Measurements from ENCODE around the gene GNG7.
"Not testable (repeated sequence)": the region's sequence is repeated elsewhere in the genome, so short reads cannot be mapped to it uniquely, and the experiment has no call there.

Gene GNG7

DNA sequence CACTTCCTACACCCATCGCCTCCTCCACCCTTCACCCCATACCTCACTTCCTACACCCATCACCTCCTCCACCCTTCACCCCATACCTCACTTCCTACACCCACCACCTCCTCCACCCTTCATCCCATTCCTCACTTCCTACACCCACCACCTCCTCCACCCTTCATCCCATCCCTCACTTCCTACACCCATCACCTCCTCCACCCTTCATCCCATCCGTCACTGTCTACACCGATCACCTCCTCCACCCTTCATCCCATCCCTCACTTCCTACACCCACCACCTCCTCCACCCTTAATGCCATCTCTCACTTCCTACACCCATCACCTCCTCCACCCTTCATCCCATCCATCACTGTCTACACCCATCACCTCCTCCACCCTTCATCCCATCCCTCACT is 10.7 kb upstream of the GNG7 start:
- not testable (repeated sequence) for DNase-seq (ENCODE audit: low read depth)

DNA sequence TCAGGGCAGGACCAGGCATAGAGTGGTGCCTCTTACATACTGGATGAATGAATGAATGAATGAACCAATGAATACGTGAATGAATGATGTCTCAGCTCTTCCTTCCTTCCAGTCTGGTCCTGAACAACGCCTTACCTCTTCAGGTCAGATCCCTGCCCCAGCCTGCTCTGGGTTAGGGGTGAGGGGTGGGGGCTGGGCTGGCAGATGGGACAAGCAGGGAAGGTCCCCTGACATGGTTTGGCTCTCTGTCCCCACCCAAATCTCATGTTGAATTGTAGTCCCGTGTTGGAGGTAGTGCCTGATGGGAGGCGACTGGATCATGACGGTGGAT is 9.3 kb upstream of the GNG7 start:
- DNase-seq (ENCODE audit: low read depth) = no peak

DNA sequence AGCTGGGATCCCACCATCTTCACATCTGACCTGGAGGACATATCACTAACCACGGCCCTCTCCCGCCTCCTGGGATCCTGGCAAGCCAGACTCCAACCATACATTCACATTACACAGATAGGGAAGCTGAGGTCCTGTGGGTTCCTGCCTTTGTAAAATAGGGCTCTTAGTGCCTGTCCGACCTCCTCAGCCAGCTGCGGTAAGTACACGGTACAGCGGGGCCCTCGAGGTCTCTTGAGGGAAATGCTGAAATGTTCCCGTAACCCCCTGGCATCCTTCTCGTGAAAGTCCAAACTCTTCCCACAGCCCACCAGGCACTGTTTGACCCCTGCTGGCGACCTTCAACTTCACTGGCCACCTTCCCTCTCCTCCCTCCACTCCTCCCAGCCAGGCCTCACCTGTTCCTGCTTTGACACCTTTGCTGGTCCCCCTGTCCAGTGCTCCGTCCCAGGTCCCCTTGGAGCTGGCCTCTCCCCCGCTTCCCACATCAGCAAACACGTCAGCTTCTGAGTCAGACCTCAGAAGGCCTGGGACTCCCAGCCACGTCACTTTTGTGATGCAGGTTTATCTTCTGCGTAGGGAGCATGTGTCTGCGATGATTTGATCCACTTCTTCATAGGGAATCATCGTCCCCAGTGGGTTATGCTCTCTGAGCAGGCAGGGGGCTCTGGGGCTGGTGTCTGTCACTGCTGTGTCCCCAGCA is 8.8 kb upstream of the GNG7 start:
- DNase-seq (ENCODE audit: low read depth) = no peak

DNA sequence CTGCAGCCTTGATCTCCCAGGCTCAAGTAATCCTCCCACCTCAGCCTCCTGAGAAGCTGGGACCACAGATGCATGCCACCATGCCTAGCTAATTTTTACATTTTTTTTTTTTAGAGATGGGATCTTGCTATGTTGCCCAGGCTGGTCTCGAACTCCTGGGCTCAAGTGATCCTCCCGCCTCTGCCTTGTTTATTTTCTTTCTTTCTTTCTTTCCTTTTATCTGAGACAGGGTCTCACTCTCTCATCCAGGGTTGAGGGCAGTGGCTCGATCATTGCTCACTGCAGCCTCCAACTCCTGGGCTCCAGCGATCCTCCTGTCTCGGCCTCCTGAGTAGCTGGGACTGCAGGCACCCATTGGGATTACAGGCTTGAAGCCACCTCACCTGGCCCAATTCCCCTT is 3.8 kb upstream of the GNG7 start:
- DNase-seq (ENCODE audit: low read depth) = no peak

DNA sequence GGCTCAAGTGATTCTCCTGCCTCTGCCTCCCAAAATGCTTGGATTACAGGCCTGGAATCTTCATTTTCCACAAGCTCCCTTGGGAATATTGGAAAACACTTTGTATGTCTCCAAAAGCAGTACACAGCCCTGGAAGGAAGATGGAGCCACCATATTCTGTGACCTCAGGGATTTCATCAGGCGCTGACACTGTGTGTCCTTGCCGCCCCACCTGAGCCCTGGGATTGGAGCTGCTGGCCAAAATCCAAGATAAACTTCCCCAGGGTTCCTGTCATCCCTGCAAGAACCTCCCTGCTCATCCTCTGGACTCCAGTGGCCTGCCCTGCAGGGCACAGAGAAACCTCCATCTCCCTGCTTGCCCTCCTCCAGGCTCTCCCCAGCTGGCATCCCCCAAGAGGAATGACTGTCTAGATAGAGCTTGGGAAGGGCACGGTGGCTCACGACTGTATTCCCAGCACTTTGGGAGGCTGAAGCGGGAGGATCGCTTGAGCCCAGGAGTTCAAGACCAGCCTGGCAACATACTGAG is 1.3 kb upstream of the GNG7 start:
- no peak for DNase-seq (ENCODE audit: low read depth)

DNA sequence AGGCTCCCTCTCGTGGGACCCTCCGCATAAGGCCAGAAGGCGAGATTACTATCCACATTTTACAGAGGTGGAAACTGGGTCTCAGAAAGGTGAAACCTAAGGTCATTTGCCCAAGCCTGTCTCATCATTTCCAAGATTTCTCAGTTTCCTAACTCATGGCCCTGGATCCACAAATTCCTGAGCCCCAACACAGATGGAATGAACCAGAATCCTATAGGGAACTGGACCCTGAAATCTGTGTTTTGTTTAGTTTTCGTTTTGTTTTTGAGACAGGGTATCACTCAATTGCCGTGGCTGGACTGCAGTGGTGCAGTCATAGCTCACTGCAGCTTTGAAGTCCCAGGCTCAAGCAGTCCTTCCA is 563 bp upstream of the GNG7 start:
- no peak for DNase-seq (ENCODE audit: low read depth)

DNA sequence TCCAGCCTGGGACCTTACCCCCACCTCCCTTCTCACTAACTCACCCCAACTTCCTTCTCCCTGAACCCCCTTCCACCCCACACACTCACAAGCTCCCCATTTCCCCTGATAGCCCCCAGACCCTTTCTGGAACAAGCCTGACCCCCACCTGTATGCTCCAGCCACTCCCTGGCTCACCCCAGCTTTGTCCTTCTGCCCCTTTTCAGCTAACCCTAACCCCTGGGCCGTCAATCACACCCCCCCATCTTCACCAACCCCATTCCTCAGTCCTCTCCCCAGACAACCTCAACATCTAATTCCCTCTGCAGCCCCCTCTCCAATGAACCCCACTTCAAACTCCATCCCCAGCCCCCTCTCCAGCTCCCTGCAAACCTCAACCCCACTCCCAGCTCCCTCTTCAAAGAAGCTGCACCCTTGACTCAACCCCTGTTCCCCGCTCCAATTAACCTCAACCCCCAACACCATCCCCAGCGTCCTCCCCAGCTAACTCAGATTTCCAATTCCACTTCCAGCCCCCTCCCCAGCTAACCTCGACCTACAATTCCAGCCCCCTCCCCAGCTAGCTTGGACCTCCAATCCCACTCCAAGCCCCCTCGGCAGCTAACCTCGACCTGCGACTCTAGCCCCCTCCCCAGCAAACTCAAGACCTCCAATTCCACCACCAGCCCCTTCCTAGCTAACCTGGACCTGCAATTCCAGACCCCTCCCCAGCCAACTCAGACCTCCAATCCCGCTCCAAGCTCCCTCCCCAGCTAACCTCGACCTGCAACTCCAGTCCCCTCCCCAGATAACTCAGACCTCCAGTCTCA is 929 bp downstream of the GNG7 start:
- DNase-seq (ENCODE audit: low read depth) = no peak

DNA sequence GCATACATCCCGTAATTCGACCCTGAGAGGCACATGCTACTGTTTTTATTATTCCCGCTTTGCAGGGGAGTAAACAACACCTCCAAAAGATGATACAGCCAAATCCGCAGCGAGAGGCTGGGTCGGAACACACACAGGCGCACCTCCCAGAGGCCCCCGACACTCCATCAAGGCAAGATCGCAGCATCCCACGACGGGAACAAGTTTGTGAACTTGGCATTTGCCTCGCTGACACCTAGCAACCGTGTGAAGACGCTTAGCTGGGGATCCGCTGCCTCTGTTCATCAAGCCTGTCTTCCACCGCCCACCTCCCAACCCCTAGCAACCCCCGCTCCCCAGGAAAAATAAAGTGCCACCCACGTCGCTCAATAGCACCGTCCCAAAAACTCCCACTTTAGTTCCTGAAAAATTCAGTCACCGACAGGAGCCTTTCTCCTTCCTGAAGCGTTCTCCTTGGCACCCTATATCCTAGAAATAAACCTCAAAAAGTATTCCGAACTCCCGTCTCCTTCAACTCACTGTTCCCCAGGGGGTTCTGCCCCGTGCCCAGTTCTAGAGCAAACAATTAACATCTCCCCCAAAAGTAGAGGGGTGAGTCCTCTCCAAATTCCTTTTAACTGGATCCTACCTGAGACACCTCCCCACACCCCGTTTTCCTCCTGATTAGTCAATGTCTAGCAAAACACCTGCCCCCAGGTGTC is 1.7 kb downstream of the GNG7 start:
- DNase-seq (ENCODE audit: low read depth) = no peak

DNA sequence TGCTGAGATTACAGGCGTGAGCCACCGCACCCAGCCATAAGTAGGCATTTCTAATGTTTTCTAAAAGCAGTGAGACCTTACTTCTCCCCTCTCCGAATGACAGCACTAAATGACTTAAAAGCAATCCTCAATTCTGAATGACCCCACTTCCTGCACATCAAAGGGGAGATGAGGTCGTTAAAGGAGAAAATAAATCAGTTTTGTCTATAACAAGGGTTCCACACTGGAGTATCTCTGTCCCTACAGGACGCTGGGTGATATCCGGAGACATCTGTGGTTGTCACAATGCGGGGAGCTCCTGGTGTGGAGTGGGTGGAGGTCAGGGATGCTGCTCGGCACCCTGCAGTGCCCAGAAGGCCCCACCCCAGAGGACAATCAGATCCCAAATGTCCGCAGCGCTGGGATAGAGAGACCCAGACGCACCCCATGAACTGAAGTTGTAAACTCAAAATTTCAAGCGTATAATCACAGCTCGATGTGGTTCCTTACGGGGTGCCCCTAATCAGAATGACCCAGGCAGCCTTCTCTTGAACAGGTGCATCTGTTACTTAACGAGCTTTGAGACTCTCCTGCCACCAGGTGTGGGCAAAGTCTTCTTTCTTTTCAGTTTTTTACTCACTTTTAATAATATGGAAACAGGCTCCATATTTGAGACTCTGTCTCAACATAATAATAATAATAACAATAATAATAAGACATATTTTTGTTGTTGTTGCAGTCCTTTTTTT is 2.9 kb downstream of the GNG7 start:
- DNase-seq (ENCODE audit: low read depth) = no peak

DNA sequence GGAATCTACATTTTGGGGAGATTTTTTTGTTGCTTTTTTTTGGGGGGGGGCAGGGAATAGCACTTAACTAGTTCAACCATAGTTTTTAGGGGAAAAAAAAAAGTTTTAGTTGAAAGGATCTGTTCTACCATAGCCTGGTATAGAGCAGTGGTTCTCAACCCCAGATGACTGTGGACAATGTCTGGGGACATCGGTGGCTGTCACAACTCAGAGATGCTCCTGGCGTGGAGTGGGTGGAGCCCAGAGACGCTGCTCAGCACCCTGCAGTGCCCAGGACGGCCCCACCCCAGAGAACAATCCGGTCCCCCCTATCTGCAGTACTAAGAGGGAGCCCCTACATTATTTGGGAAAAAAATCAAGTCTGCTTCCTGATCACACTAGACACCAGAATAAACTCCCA is 8.3 kb downstream of the GNG7 start:
- DNase-seq (ENCODE audit: low read depth) = no peak

DNA sequence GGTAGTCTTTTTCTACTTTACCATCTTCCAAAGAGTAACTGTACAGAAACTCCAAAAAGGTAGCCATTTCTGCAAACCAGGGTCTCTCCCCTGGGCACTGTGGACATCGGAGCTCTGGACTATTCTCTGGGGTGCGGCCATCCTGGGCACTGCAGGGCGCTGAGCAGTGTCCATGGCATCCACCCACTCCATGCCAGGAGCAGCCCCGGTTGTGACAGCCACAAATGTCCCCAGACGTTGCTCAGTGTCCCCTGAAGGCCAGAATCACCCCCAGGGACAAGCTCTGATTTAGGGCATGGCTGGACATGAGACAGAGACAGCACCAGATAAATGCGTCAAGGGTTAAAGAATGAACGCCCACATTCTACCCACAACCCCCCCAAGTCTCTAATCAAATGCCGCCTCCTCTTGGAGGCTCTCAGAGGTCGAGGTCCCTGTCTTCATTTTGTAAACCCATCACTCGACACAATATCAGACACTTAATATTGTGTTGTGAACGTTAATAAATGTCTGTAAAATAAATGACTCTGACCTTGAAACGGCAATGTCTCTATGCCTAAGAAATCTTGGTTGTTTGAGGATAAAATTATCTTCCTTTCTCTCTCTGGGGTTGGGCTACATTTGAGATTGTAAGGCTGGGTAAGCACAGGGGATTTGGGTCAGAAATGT is 8.9 kb downstream of the GNG7 start:
- DNase-seq (ENCODE audit: low read depth) = no peak

DNA sequence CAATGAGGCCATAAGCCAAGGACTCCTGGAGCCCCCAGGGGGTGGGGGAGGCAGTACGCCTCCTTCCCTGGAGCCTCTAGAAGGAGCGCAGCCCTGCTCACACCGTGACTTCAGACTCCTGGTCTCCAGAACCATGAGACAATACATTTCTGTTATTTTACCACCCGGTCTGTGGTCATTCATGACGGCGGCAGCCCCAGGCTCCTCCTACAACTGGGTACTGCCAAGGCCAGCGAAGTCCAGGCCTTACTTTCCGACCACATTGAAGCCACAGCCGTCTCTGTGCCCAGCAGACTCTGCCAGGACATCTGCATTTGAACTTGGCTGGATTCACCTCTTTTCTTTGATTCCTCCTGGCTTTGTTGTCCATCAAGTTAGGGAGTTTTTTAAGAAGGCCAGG is 10.5 kb downstream of the GNG7 start:
- DNase-seq (ENCODE audit: low read depth) = no peak

DNA sequence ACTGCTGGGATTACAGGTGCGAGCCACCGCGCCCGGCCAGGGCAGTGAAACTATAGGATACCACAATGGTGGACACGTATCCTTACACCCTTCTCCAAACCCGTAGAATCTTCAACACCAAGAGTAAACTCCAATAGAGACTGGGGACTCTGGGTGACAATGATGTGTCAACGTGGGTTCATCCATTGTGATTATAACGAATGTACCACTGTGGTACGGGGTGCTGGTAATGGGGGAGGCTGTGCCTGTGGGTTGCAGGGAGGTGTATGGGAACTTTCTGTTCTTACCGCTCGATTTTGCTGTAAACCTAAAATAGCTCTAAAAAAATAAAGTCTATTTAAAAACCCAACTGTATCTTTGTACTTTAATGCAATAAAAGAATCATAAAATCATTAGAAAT is 11.6 kb downstream of the GNG7 start:
- no peak for DNase-seq (ENCODE audit: low read depth)

DNA sequence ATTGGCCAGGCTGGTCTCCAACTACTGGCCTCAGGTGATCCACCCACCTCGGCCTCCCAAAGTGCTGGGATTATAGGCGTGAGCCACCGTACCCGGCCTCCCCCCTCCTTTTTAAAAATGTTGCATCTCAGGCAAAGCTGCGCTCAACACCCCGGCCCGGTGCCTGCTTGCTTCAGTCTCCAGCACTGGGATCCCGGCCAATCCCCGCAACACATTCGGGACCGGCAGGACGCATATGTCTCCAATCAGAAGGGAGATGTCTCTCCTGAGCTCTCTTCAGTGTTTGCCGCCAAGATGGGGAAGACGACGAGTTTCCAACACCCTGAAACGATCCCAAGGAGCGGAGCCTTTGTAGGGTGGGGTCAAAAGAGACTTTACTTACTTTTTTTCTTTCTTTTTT is 16.1 kb downstream of the GNG7 start:
- no peak for DNase-seq (ENCODE audit: low read depth)

DNA sequence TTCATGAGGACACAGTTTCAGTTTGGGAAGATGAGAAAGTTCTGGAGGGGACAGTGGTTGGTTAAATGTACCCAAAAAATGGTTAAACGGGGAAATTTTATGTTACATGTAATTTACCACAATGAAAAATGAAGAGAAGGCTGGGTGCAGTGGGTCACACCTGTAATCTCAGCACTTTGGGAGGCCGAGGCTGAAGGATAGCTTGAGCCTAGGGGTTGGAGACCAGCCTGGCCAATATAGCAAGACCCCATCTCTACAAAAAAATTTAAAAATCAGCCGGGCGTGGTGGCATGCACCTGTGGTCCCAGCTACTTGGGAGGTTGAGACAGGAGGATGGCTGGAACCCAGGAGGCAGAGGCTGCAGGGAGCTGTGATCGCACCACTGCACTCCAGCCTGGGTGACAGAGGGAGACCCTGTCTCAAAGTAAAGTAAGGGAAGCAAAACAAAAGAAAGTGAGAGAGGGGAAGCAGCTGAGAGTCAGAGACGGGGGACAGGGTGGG is 17.2 kb downstream of the GNG7 start:
- no peak for DNase-seq (ENCODE audit: low read depth)

DNA sequence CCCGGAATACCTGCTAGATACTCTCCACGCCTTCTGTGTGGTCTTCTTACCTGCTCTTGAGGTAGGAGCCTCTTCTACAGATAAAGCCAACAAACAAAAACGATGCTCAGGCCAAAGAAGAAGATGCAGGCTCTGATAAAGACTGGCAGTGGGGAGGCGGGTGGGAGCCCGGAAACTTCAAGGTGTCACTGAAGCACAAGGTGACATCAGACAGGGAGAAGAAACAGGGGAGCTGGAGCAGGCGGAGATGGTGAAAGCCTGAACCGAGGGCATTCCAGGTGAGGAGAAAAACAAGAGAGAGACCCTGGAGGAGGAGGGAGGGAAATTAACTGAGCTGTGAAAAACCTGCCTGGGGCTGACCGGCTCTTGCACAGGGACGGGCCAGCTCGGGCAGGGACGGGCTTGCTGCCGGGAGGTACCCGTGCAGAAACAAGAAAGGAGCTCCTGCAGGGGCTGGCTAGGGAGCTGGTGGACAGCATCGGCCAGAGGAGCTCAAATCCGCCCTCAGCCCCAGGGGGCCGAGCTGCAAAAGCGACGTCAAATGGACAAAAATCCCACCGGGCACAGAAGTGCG is 19.0 kb downstream of the GNG7 start:
- DNase-seq (ENCODE audit: low read depth) = no peak

DNA sequence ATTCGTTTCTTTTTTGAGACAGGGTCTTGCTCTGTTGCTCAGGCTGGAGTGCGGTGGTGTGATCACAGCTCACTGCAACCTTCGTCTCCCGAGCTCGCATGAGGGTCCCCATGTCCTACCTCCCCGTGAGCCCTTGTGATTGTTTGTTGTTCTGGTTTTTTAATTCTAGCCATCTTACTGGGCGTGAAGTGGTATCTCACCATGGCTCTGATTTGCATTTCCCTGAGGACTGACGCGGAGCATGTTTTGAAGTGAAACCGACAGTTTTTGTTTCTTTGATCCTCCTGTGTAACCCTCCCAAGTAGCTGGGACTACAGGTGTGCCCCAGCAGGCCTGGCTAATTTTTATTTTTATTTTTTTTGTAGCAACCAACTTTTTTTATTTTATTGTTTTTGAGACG is 21.7 kb downstream of the GNG7 start:
- DNase-seq (ENCODE audit: low read depth) = no peak

DNA sequence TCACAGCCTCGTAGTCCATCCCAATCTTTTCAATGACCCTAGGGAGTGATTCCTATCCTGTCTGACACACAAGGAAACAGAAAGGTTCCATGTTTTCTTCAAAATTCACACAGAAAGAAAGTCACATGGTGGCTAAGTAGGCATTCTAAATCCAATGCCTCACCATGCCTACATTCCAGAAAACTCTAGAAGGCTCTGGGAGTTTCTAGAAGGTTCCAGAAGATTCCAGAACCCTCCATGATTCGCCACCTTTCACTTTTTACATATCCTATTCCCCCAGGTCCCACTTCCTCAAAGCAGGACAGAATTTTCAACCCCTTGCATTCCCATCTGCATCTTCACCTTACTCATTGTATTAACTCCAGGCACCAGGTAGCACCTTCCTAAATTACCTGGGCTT is 23.1 kb downstream of the GNG7 start:
- DNase-seq (ENCODE audit: low read depth) = no peak

DNA sequence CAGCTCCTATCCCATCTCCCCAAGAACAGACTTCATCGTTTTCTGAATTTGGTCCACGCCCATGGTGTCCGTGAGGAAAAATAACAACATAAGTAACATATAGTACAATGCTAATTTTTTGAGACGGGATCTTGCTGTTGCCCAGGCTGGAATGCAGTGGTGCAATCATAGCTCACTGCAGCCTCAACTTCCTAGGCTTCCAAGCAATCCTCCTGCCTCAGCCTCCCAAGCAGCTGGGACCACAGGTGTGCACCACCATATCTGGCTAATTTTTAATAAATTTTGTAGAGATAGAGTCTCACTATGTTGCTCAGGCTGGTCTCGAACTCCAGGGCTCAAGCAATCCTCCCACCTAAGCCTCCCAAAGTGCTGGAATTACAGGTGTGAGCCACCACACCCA is 23.5 kb downstream of the GNG7 start:
- not testable (repeated sequence) for DNase-seq (ENCODE audit: low read depth)

DNA sequence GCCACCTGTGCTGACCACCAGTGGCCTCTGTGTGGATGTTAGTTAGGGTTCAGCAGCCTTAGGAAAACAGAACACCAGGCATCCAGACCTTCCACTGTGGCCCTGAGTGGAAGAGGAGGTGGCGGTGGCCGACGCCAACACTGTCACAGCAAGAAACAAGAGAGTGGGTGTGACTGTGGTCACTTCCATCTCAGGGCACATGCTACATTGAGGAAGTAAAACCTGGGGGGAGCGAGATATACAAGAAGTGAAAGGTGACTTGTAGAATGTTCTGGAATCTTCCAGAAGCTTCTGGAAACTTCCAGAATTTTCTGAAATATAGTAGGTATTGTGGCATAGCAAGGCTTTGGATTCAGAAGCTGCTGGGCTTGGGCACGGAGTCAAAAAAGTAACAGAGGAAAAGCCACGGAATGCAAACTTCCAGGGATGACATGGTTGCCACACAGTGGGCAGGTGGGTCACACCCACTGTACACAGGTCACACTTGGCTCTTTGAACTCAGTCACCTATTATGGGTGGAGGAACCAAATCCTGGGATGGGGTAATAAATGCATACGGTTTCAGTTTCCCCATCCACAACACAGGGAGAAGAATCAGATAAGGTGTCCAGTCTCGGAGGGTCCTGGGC is 24.3 kb downstream of the GNG7 start:
- DNase-seq (ENCODE audit: low read depth) = no peak

DNA sequence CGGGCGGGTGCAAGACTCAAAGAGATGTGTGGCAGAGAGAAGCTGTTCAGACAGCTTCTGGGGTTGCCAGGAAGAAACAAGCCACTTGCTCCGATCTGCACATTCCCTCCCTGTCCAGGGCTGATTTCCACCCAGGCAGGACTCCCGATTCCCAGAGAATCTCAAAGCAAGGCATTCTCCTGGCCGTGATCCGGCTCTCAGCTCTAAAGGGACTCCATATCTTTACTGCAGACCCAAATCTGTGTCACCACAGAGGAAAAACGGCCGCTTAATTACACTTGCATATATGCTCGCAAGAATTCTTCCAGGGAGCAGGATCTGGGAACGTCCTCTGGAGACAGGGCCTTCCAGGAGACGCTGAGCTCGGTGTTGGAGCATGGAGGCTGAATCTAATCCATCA is 25.7 kb downstream of the GNG7 start:
- DNase-seq (ENCODE audit: low read depth) = no peak

Data from HS-5 (cell line).